GM21447 (cell line): ENCODE data around the gene PITHD1.
"Not testable (repeated sequence)": the region's sequence is repeated elsewhere in the genome, so short reads cannot be mapped to it uniquely, and the experiment has no call there.

ENCODE experiments used
- ATAC-seq: cut with Tn5 transposase; IDR thresholded peaks from one replicate; pipeline ENCODE4 v1.9.1; 2021; ENCODE audit not compliant: unreplicated experiment

Gene PITHD1

DNA sequence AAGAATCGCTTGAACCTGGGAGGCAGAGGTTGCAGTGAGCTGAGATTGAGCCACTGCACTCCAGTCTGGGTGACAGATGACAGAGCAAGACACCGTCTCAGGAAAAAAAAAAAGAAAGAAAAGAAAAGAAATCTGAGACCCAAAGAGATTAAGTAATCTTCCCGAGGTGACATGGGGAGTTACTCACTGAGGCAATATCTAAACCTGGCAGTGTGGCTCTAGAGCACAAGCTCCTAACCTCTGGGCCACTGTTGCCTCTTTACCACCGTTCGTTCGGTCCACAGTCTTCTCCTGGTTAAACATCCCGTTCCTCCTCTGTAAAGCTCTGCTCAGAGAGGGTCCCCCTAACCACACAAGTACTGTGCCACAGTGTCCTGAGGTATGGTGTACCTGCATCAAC is 45.5 kb downstream of the PITHD1 start:
- no peak for ATAC-seq

GRCh38 chr1:23824711-23825075 is 46.5 kb downstream of the PITHD1 start:
- no peak for ATAC-seq

- peak; percentile 79 for ATAC-seq
These were observed 47.0 kb downstream of the PITHD1 start, which contains the start of gene HMGCL for GRCh38 chr1:23825076-23825761. Gene HMGCL (minus strand): TSS chr1:23825429. CDS start chr1:23825415, 14 bp downstream.

- peak; percentile 39 for ATAC-seq
These were observed 47.7 kb downstream of the PITHD1 start for GRCh38 chr1:23825762-23826522.

DNA sequence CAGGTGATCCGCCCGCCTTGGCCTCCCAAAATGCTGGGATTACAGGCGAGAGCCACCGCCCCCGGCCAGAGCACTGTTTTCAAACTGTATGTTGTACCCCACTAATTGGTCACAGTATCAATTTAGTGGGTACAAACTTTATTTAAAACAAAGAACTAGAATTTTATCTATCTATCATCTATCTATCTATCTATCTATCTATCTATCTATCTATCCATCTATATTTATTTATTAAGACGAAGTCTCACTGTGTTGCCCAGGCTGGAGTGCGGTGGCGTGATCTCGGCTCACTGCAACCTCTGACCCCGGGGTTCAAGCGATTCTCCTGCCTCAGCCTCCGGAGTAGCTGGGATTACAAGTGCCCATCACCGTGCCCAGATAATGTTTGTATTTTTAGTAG is 48.4 kb downstream of the PITHD1 start:
- ATAC-seq = not testable (repeated sequence)

DNA sequence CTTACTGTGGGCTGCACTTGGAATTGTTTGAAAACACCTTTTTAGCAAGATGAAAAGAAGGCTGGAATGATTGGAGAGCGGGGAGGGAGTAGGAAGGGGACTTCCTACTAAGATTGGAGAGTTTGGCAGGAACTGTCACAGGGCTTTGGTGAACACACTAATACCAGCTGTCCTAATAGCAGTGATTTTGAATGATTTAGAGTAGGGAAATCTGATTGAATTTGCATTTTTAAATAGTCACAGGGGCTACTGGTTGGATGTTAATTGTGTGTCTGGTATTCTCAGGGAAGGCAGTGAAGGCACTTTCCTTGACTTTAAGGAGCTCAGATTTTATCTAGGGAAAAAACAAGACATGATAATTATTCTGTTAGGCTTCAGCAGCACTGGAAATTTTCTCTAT is 49.5 kb downstream of the PITHD1 start:
- no peak for ATAC-seq

DNA sequence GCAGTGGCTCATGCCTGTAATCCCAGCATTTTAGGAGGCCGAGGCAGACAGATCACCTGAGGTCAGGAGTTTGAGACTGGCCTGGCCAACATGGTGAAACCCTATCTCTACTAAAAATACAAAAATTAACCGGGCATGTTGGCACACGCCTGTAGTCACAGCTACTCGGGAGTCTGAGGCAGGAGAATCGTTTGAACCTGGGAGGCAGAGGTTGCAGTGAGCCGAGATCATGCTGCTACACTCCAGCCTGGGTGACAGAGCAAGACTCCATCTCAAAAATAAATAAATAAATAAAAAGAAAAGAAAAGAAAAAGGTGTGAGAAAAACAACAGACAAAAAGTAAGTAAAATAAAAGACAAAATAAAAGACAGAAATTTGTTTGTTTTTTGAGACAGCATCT is 55.9 kb downstream of the PITHD1 start:
- not testable (repeated sequence) for ATAC-seq

DNA sequence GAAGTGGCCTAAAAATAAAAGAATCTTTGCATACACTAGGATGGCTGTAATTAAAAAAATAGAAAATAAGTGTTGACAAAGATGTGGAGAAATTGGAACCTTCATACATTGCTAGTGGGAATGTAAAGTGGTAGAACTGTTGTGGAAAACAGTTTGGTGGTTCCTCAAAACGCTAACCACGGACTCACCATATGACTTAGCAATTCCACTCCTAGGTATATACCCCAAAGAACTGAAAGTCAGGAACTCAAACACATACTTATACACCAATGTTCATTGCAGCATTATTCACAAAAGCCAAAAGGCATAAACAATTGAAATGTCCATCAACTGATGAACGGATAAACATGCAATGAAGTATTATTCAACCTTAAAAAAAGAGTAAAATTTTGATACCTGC is 57.8 kb downstream of the PITHD1 start:
- no peak for ATAC-seq
